ENCODE results near the gene VWF. TPM values are rescaled to one million over a fixed set of nuclear protein-coding genes. Genes with fewer than 3 reads are reported as not detected.

Gene VWF
- total and polyA plus RNA-seq, 2 of the 13 experiments (the other 11 are each of a cell fraction or from before 2014, with no cell fraction given), result 0.20 to 0.25 TPM

GRCh38 chr12:6034596-6034995 is 89.9 kb downstream of the VWF start:
- no TSS peak for BruUV-seq (replicated peaks)

GRCh38 chr12:6033546-6033945 is 90.9 kb downstream of the VWF start:
- ChIA-PET CTCF (ENCODE audit: low intra/inter-chr PET ratio, low total read pairs) (no interaction called here), POLR2A (no interaction called here)
- H3K4me3 ChIP-seq (replicated peaks in 1 of 3; ENCODE audit: insufficient read depth in 1 of 3, low read depth in 2 of 3, low read length in 3 of 3), result no peak overlapping the region
- ATAC-seq (no peak), DNase-seq (ENCODE audit: low spot score) (no peak), FAIRE-seq (no peak)
- H3K27ac ChIP-seq (ENCODE audit: extremely low read length, insufficient read depth, low read length), result no peak overlapping the region
- H4K20me1 ChIP-seq (ENCODE audit: insufficient read depth, low read length), result no peaks in the 10 kb centered on the region
- intact Hi-C loops (cut with micrococcal nuclease; ENCODE audit: unreplicated experiment) (no loop called here), in situ Hi-C loops (cut with HindIII; ENCODE audit: extremely low pct_ligation_motif_present, low pct_unique_long_range_greater_than_20kb) (no loop called here)
- 83% methylated on average over 1 of the region's 8 CpGs for WGBS (ENCODE audit: low lambda C conversion rate)
- no peaks in the 10 kb centered on the region for H3K4me1 ChIP-seq (ENCODE audit: insufficient read depth, low read length)
- no peak overlapping the region for H2AFZ ChIP-seq (ENCODE audit: low read length)
- H3K9me3 ChIP-seq (ENCODE audit: low read length), result no peaks in the 10 kb centered on the region
- no TSS peak for BruUV-seq (replicated peaks)
- H3K9ac ChIP-seq (ENCODE audit: insufficient read depth, low read depth, low read length), result no peak overlapping the region
- no peak overlapping the region for H3K4me2 ChIP-seq (ENCODE audit: low read depth, low read length)
- H3K79me2 ChIP-seq (ENCODE audit: insufficient read depth, low read length), result no peaks in the 10 kb centered on the region
- no peaks in the 10 kb centered on the region for H3K36me3 ChIP-seq (replicated peaks in 1 of 2; ENCODE audit: control insufficient read depth in 1 of 2, insufficient read depth in 2 of 2, low read length in 2 of 2)
- H3K27me3 ChIP-seq (ENCODE audit: control insufficient read depth in 1 of 2, insufficient read depth in 2 of 2, low read length in 2 of 2), result no peaks in the 10 kb centered on the region
- TF ChIP-seq EEA1 (CRISPR knock-in tag; IDR thresholded peaks at IDR 0.05; ENCODE audit: borderline replicate concordance) (no peak), CCDC6 (CRISPR knock-in tag; IDR thresholded peaks at IDR 0.05) (no peak), PBX3 (CRISPR knock-in tag; IDR thresholded peaks at IDR 0.05; ENCODE audit: borderline replicate concordance) (no peak), ZNF556 (CRISPR knock-in tag; IDR thresholded peaks at IDR 0.05; ENCODE audit: borderline replicate concordance) (no peak), ZNF33A (CRISPR knock-in tag; IDR thresholded peaks at IDR 0.05; ENCODE audit: borderline replicate concordance) (no peak), ZUFSP (CRISPR knock-in tag; IDR thresholded peaks at IDR 0.05; ENCODE audit: borderline replicate concordance) (no peak), ZNF678 (CRISPR knock-in tag; IDR thresholded peaks at IDR 0.05) (no peak), ZNF280B (CRISPR knock-in tag; IDR thresholded peaks at IDR 0.05; ENCODE audit: borderline replicate concordance) (no peak), SIN3B (IDR thresholded peaks at IDR 0.05; ENCODE audit: low read length) (no peak)

More at GRCh38 chr12:6034596-6034995, 89.9 kb downstream of the VWF start:
- Histone ChIP-seq H3K4me1 (ENCODE audit: insufficient read depth, low read length) (no peaks in the 10 kb centered on the region), H3K79me2 (ENCODE audit: insufficient read depth, low read length) (no peaks in the 10 kb centered on the region), H2AFZ (ENCODE audit: low read length) (no peak overlapping the region), H3K27me3 (ENCODE audit: control insufficient read depth in 1 of 2, insufficient read depth in 2 of 2, low read length in 2 of 2) (no peaks in the 10 kb centered on the region), H3K4me3 (replicated peaks in 1 of 3; ENCODE audit: insufficient read depth in 1 of 3, low read depth in 2 of 3, low read length in 3 of 3) (no peak overlapping the region), H3K36me3 (replicated peaks in 1 of 2; ENCODE audit: control insufficient read depth in 1 of 2, insufficient read depth in 2 of 2, low read length in 2 of 2) (no peaks in the 10 kb centered on the region), H3K9me3 (ENCODE audit: low read length) (no peaks in the 10 kb centered on the region), H3K4me2 (ENCODE audit: low read depth, low read length) (no peak overlapping the region), H3K9ac (ENCODE audit: insufficient read depth, low read depth, low read length) (no peak overlapping the region), H4K20me1 (ENCODE audit: insufficient read depth, low read length) (no peaks in the 10 kb centered on the region), H3K27ac (ENCODE audit: extremely low read length, insufficient read depth, low read length) (no peak overlapping the region)
- POLR2A ChIA-PET, result no interaction called here
- peak; percentile 59; the same call in 1 of the 2 replicates for TF ChIP-seq MNT (IDR thresholded peaks at IDR 0.05)
- TF ChIP-seq ZC3H13 (CRISPR knock-in tag; IDR thresholded peaks at IDR 0.05), result no peak
- CTCF ChIA-PET (ENCODE audit: low intra/inter-chr PET ratio, low total read pairs), result no interaction called here
- intact Hi-C loops (cut with micrococcal nuclease; ENCODE audit: unreplicated experiment) (no loop called here), in situ Hi-C loops (cut with HindIII; ENCODE audit: extremely low pct_ligation_motif_present, low pct_unique_long_range_greater_than_20kb) (no loop called here)
- no peak for ATAC-seq
- no peak for DNase-seq (ENCODE audit: low spot score)
- 59% methylated on average over 8 of the region's 9 CpGs for WGBS (ENCODE audit: low lambda C conversion rate)
- FAIRE-seq, result no peak

All from HepG2 (cell line).